AG09319 (cell line): ENCODE measurements around the gene RAB3A.

Source experiments
- DNase-seq: peaks from one replicate; pipeline ENCODE4 v3.0.0-alpha.2; 2010; ENCODE audit warnings: low read depth; ENCODE audit errors: extremely low read depth
- TF ChIP-seq, protein P1 (sequence below): IDR thresholded peaks from 2 replicates; pipeline ENCODE4 v1.5.1; 2011; ENCODE audit warnings: low read depth, mild to moderate bottlenecking, inconsistent platforms, low read length, moderate library complexity

The RAB3A gene

DNA sequence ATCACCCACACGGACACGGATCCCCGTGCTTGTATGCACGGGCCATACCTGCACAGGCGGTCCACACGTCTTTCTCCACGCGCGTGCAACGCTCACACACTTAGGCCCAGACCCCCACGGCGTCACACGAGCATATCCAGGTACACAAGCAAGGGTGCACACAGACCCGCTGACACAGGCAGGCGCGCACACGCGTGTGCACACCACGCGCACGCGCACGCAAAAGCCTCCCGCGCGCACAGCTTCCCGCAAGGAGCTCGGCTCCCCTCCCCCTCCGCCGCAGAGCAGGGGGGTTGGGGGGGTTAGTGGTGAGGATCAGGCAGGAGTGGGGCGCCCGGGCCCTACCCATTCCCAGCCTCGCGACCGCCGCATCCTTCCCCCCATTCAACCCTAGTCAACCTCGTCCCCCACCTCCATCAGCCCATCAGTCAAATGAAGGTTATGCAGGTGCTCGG lies 407 bp downstream of the RAB3A start:
- DNase-seq = no peak
- TF ChIP-seq, protein P1, sequence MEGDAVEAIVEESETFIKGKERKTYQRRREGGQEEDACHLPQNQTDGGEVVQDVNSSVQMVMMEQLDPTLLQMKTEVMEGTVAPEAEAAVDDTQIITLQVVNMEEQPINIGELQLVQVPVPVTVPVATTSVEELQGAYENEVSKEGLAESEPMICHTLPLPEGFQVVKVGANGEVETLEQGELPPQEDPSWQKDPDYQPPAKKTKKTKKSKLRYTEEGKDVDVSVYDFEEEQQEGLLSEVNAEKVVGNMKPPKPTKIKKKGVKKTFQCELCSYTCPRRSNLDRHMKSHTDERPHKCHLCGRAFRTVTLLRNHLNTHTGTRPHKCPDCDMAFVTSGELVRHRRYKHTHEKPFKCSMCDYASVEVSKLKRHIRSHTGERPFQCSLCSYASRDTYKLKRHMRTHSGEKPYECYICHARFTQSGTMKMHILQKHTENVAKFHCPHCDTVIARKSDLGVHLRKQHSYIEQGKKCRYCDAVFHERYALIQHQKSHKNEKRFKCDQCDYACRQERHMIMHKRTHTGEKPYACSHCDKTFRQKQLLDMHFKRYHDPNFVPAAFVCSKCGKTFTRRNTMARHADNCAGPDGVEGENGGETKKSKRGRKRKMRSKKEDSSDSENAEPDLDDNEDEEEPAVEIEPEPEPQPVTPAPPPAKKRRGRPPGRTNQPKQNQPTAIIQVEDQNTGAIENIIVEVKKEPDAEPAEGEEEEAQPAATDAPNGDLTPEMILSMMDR = no peak

GRCh38 chr19:18202778-18203407 lies 949 bp downstream of the RAB3A start:
- DNase-seq = no peak
- TF ChIP-seq, protein P1 = peak; percentile 34

DNA sequence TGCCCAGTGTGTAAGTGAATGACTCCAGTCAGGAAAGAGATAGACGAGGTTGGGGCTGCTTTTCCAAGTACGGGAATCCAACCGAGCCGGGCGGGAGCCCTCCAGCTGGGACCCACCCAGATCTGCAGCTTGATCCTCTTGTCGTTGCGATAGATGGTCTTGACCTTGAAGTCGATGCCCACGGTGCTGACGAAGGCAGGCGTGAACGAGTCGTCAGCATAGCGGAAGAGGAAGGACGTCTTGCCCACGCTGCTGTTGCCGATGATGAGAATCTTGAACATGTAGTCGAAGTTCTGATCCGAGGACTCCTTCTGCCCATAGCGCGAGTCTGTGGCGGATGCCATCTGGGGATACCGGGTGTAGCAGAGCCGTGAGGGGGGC lies 1.5 kb downstream of the RAB3A start:
- TF ChIP-seq, protein P1 = no peak
- DNase-seq = no peak

DNA sequence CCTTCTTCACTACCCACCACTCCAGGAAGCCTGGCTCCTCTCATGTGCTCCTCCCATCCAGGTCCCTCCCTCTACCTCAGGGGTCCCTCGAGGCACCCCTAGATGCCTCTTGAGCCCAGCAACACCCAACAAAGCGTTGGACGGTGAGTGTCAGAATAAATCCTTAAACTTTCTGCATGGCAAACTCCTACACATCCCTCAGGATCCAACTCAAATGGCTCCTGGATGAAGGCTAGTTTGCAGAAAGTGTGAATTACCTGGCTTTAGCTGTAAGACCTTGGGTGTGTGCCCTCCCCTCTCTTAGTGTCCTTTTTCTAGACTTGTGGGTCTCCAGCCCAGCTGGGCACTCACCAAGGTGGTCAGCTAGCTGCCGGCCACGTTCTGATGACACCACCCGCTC lies 5.5 kb downstream of the RAB3A start:
- TF ChIP-seq, protein P1 = no peak
- no peak for DNase-seq

- TF ChIP-seq, protein P1 = no peak
- DNase-seq = no peak
Observed at GRCh38 chr19:18197941-18198340, 5.9 kb downstream of the RAB3A start.

- TF ChIP-seq, protein P1 = no peak
- DNase-seq = no peak
Observed at GRCh38 chr19:18197306-18197705, 6.5 kb downstream of the RAB3A start.

- TF ChIP-seq, protein P1 = no peak
- DNase-seq = no peak
Observed at GRCh38 chr19:18196511-18196845, 7.4 kb downstream of the RAB3A start.
